Spleen (tissue), 11 donors: ENCODE measurements around the gene EXOSC5. TPM values are rescaled to one million over a fixed set of nuclear protein-coding genes. Genes with fewer than 3 reads are reported as not detected.

ENCODE experiments used
- DNase-seq: peaks from one replicate; pipeline ENCODE4 v3.0.0-alpha.2; 2020
- H3K27ac ChIP-seq, 8 donors: fragments of 200-600 bp; sonication (generic) in 7 of 8; 1 replicate in 4 of 8; 2 replicates in 4 of 8; pipeline versions ENCODE4 v1.5.0 to v1.8.0; 2016 to 2021; ENCODE audit warnings: inconsistent platforms in 4 of 8, mild to moderate bottlenecking in 4 of 8, moderate library complexity in 1 of 8
- H3K27me3 ChIP-seq, 7 donors: fragments of 200-600 bp; sonication (generic) in 6 of 7; replicated peaks in 1 of 7; 1 replicate in 4 of 7; 2 replicates in 3 of 7; pipeline versions ENCODE4 v1.5.0 to v1.8.0; 2016 to 2021; ENCODE audit warnings: inconsistent platforms in 3 of 7, mild to moderate bottlenecking in 1 of 7
- H3K36me3 ChIP-seq, 6 donors: fragments of 200-600 bp; sonication (generic) in 5 of 6; 1 replicate in 4 of 6; 2 replicates in 2 of 6; pipeline versions ENCODE4 v1.5.0 to v1.8.0; 2016 to 2021; ENCODE audit warnings: inconsistent platforms in 2 of 6
- H3K4me1 ChIP-seq, 6 donors: fragments of 200-600 bp; sonication (generic) in 5 of 6; 1 replicate in 3 of 6; 2 replicates in 3 of 6; pipeline versions ENCODE4 v1.5.0 to v1.8.0; 2016 to 2021; ENCODE audit warnings: inconsistent platforms in 3 of 6
- H3K4me3 ChIP-seq, 8 donors: fragments of 200-600 bp; sonication (generic) in 7 of 8; 1 replicate in 4 of 8; 2 replicates in 4 of 8; pipeline versions ENCODE4 v1.5.0 to v1.8.0; 2016 to 2021; ENCODE audit warnings: inconsistent platforms in 4 of 8, mild to moderate bottlenecking in 4 of 8, moderate library complexity in 2 of 8
- H3K9me3 ChIP-seq, 8 donors: fragments of 200-600 bp; sonication (generic) in 7 of 8; 1 replicate in 4 of 8; 2 replicates in 4 of 8; pipeline versions ENCODE4 v1.5.0 to v1.8.0; 2016 to 2021; ENCODE audit warnings: inconsistent platforms in 4 of 8
- POLR2A ChIP-seq, 3 donors: fragments of 450-650 bp; IDR thresholded peaks; one replicate each; pipeline ENCODE4 v1.5.1; 2017; ENCODE audit warnings: antibody characterized with exemption in 3 of 3, mild to moderate bottlenecking in 1 of 3
- POLR2AphosphoS5 ChIP-seq, 3 donors: sonication (generic); formaldehyde crosslinking; IDR thresholded peaks; one replicate each; pipeline ENCODE4 v1.5.1; 2017; ENCODE audit warnings: antibody characterized with exemption in 3 of 3
- WGBS, 5 donors: extraction: QIAGEN DNeasy Blood & Tissue Kit in 3 of 5; methylation state at CpG; one replicate each; pipeline versions ENCODE4 v1.1.5 to v1.1.7; 2013 to 2018; 5-methylcytosine and 5-hydroxymethylcytosine counted together
- intact Hi-C: fragments of 100-400 bp; cut with DNase I; formaldehyde crosslinking; loops from one replicate; pipeline ENCODE4 v1.15.0; 2023; ENCODE audit warnings: low total_unique reads
- polyA plus RNA-seq, 3 donors: library from polyadenylated mRNA; stranded (reverse); fragments of 200-250 nt; gene quantifications; one replicate each; pipeline ENCODE4 v1.2.1, GENCODE V29; 2013
- total RNA-seq, 7 donors: library from RNA; depleted of rRNA in 3 of 7; stranded (reverse); fragments of >200 nt in 3 of 7; fragmentation: NEBNext Ultra II Directional in 4 of 7; extraction: Animal tissue kit (Norgen Biotek cat#: 25700) in 4 of 7; gene quantifications; one replicate each; pipeline versions ENCODE4 v1.1.0 to v1.2.1, GENCODE V29; 2016 to 2021
- TF ChIP-seq, protein P1 (sequence below), 11 experiments: fragments of 200-600 bp in 7 of 11; fragments of 450-650 bp in 4 of 11; sonication (generic) in 4 of 11; IDR thresholded peaks in 8 of 11; conservative IDR thresholded peaks in 3 of 11; 1 replicate in 7 of 11; 2 replicates in 4 of 11; pipeline versions ENCODE4 v1.4.0 to v1.8.0; 2016 to 2021; ENCODE audit warnings: antibody characterized with exemption in 11 of 11, inconsistent platforms in 4 of 11, mild to moderate bottlenecking in 1 of 11
- donor health status: healthy with polysubstance abuse.
- donor health status: DM: no; HTN: no; CAD: no; lungs with moderate emphysema.
- donor health status: DM: no; HTN: no; CAD: no.
- donor health status: Bipolar disorder and iron deficiency.
- donor health status: healthy.
- donor health status: DM: no; HTN: no; CAD: no.
- donor health status: DM: yes; HTN: yes; CAD: no.

The EXOSC5 gene
- total and polyA plus RNA-seq, 10 donors: 10.1 to 53.8 (median 16.8) TPM

DNA sequence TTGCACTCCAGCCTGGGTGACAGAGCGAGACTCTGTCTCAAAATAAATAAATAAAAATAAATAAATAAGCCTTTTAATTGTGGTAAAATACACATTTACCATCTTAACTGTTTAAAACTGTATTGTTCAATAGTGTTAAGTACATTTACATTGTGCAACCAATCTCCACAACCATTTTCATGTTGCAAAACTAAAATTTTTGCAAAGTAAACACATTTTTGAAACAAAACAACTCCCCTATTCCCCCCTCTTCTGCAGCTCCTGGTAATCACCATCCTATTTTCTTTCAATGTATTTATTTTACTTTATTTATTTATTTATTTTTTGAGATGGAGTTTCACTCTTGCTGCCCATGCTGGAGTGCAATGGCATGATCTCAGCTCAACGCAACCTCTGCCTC is 27.4 kb downstream of the EXOSC5 start:
- WGBS, 5 donors: 93 to 98% (median 96%) methylated on average over 2 of the region's 2 CpGs
- H3K27ac ChIP-seq: peak overlapping the region in 2 of 8 donors; percentile 96 to 99
- no peak overlapping the region for H3K4me3 ChIP-seq
- H3K4me1 ChIP-seq: peaks cover 0 to 79% (median 27%) of the 10 kb centered on the region in 6 donors
- no peaks in the 10 kb centered on the region for H3K27me3 ChIP-seq
- intact Hi-C loops: no loop called here
- H3K9me3 ChIP-seq: no peaks in the 10 kb centered on the region
- no peak for DNase-seq
- no peak for TF ChIP-seq POLR2A (IDR thresholded peaks at IDR 0.05)
- TF ChIP-seq POLR2AphosphoS5 (IDR thresholded peaks at IDR 0.05): no peak
- TF ChIP-seq, protein P1, sequence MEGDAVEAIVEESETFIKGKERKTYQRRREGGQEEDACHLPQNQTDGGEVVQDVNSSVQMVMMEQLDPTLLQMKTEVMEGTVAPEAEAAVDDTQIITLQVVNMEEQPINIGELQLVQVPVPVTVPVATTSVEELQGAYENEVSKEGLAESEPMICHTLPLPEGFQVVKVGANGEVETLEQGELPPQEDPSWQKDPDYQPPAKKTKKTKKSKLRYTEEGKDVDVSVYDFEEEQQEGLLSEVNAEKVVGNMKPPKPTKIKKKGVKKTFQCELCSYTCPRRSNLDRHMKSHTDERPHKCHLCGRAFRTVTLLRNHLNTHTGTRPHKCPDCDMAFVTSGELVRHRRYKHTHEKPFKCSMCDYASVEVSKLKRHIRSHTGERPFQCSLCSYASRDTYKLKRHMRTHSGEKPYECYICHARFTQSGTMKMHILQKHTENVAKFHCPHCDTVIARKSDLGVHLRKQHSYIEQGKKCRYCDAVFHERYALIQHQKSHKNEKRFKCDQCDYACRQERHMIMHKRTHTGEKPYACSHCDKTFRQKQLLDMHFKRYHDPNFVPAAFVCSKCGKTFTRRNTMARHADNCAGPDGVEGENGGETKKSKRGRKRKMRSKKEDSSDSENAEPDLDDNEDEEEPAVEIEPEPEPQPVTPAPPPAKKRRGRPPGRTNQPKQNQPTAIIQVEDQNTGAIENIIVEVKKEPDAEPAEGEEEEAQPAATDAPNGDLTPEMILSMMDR (IDR thresholded peaks at IDR 0.05 in 8 of 11, conservative IDR thresholded peaks at IDR 0.05 in 3 of 11): no peak
- no peaks in the 10 kb centered on the region for H3K36me3 ChIP-seq

DNA sequence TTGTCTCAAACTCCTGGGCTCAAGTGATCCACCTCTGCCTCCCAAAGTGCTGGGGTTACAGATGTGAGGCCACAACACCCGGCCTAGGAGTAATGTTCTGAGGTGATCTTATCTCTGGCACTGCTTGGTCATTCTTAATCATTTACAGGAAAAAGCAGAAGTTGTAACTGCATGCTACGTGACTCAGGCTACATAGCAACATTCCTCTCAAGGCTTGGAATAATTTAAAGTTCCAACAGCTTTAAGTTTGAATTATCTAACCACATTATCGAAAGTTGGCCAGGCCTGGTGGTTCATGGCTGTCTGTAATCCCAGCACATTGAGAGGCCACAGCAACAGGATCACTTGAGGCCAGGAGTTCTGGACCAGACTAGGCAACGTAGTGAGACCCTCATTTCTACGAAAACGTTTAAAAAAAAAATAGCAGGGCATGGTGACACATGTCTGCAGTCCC is 29.3 kb downstream of the EXOSC5 start:
- H3K27ac ChIP-seq: peak overlapping the region in 7 of 8 donors; percentile 44 to 99 (median 72)

DNA sequence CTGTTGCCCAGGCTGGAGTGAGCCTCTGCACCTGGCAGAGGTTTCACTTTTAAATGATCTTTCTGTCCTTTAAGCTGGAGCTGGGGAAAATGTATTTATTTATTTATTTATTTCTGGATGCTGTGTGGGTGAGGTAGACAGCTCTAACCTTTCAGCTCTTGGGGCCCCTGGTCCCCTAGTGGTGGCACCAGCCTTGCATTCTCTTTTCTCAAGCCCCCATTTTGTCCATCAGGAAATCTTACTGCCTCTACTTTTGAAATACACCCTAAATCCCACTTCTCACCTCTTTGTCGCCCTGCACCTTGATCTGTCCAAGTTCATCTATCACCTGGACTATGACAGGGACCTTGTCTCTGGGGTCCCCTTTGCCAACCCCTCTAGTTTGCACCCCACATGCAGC is 31.1 kb downstream of the EXOSC5 start:
- Histone ChIP-seq H3K36me3 (peaks cover 0 to 3% (median 0%) of the 10 kb centered on the region in 6 donors), H3K4me3 (no peak overlapping the region), H3K9me3 (no peaks in the 10 kb centered on the region), H3K27me3 (no peaks in the 10 kb centered on the region), H3K27ac (peak overlapping the region in 5 of 8 donors; percentile 33 to 99 (median 96)), H3K4me1 (peaks cover 10 to 89% (median 43%) of the 10 kb centered on the region in 6 donors)
- DNase-seq: no peak
- intact Hi-C loops: no loop called here
- TF ChIP-seq POLR2A (IDR thresholded peaks at IDR 0.05) (no peak), POLR2AphosphoS5 (IDR thresholded peaks at IDR 0.05) (no peak)
- TF ChIP-seq, protein P1 (IDR thresholded peaks at IDR 0.05 in 8 of 11, conservative IDR thresholded peaks at IDR 0.05 in 3 of 11): no peak
- 92 to 97% (median 95%) methylated on average over 1 of the region's 1 CpG for WGBS, 5 donors

More for the DNA sequence above, 29.3 kb downstream of the EXOSC5 start:
- DNase-seq: no peak
- peak overlapping the region in 1 of 8 donors; percentile 11 for H3K4me3 ChIP-seq
- H3K36me3 ChIP-seq: no peaks in the 10 kb centered on the region
- 34 to 66% (median 45%) methylated on average over 6 of the region's 6 CpGs for WGBS, 5 donors
- peaks cover 6 to 82% (median 37%) of the 10 kb centered on the region in 6 donors for H3K4me1 ChIP-seq
- no peaks in the 10 kb centered on the region for H3K9me3 ChIP-seq
- intact Hi-C loops: no loop called here
- H3K27me3 ChIP-seq: no peaks in the 10 kb centered on the region
- no peak for TF ChIP-seq POLR2AphosphoS5 (IDR thresholded peaks at IDR 0.05)
- no peak for TF ChIP-seq POLR2A (IDR thresholded peaks at IDR 0.05)
- TF ChIP-seq, protein P1 (IDR thresholded peaks at IDR 0.05 in 8 of 11, conservative IDR thresholded peaks at IDR 0.05 in 3 of 11): no peak

DNA sequence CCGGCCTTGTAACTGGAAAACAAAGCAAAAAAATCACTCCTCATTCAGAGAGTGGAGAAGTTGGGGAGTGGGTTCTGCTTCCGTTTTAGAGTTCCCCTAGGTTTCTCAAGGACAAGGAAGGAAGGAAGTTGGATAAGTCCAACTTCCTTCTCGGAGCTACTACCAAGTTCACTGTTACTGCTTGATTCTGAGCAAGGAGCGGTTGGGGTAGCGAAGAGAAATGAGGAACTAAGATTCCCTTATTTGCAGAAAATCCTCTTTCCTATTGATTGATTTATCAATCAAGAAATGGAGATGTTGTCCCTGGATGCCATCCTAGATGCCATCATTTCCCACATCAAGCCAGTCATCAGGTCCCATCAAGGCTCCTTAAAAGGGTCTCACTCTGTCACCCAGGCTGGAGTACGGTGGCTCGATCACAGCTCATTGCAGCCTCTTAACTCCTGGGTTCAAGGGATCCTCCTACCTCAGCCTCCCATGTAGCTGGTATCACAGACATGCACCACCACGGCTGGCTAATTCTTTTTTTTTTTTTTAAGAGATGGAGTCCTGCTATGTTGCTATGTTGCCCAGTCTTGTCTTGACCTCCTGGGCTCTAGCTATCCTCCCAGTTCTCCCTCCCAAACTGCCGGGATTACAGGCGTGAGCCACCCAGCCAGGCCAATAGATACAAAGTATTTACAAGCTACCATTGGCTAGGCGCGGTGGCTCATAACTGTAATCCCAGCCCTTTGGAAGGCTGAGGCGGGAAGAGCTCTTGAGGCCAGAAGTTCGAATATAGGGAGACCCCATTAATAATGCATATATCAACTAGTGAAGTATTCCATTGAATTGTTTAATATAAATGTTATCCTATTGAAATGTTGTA is 32.4 kb downstream of the EXOSC5 start:
- intact Hi-C loops: no loop called here
- 57 to 65% (median 62%) methylated on average over 14 of the region's 14 CpGs for WGBS, 5 donors
- Histone ChIP-seq H3K4me1 (peaks cover 10 to 82% (median 42%) of the 10 kb centered on the region in 6 donors), H3K27me3 (no peaks in the 10 kb centered on the region), H3K36me3 (peaks cover 0 to 9% (median 0%) of the 10 kb centered on the region in 6 donors), H3K4me3 (peak overlapping the region; percentile 55 to 84 (median 66)), H3K27ac (peak overlapping the region; percentile 95 to 99 (median 98)), H3K9me3 (no peaks in the 10 kb centered on the region)
- TF ChIP-seq, protein P1 (IDR thresholded peaks at IDR 0.05 in 8 of 11, conservative IDR thresholded peaks at IDR 0.05 in 3 of 11): no peak
- TF ChIP-seq POLR2AphosphoS5 (IDR thresholded peaks at IDR 0.05) (no peak), POLR2A (IDR thresholded peaks at IDR 0.05) (no peak)
- DNase-seq: no peak
